Stimulated activated CD8-positive, alpha-beta memory T cell treated with anti-CD3 and anti-CD28 coated beads, Interleukin-12 subunit alpha, Interleukin-12 subunit beta, amount 100 ng/mL, for 24 hours (primary cell): Measurements from ENCODE around the gene PGAP3.
"Not testable (repeated sequence)": the region's sequence is repeated elsewhere in the genome, so short reads cannot be mapped to it uniquely, and the experiment has no call there.

Experiments used
- DNase-seq: peaks from one replicate; pipeline ENCODE4 v3.0.0-alpha.2; 2020; ENCODE audit errors: extremely low read depth

The PGAP3 gene, protein sequence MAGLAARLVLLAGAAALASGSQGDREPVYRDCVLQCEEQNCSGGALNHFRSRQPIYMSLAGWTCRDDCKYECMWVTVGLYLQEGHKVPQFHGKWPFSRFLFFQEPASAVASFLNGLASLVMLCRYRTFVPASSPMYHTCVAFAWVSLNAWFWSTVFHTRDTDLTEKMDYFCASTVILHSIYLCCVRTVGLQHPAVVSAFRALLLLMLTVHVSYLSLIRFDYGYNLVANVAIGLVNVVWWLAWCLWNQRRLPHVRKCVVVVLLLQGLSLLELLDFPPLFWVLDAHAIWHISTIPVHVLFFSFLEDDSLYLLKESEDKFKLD

DNA sequence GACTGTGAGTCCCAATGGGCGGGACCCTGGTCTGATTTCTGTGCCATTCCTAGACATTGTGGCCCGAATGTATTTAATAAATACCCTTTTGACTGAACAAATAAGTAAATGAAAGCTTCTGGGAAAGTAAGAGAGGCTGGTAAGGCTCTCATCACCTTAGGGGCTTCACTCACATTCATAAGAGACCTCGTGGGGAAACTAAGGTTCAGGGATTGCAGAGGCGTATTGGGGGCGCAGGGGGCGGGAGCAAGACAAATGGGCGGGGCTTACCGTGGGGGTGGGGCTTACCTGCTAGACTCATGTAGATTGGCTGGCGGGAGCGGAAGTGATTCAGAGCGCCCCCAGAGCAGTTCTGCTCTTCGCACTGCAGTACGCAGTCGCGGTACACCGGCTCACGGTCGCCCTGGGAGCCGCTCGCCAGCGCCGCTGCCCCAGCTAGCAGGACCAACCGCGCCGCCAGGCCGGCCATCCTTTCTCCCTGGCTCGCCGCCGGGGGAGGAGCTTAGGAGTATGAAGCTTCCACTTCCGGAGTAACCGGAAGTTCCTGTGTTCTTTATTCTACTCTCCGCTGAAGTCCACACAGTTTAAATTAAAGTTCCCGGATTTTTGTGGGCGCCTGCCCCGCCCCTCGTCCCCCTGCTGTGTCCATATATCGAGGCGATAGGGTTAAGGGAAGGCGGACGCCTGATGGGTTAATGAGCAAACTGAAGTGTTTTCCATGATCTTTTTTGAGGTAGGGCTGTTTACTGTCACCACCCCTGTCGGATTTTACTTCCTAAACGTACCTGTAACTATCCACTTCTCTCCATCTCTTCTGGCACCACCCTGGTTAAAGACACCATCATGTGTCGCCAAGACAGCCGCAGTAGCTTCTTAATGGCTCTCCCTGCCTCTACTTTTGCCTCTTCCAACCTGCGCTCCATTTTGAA is at the start of gene PGAP3:
TSS of gene PGAP3 (minus strand) at position 512 of the 929 bp plus-strand sequence. CDS start at position 469, 43 bp downstream.
- DNase-seq, result peak; percentile 72

DNA sequence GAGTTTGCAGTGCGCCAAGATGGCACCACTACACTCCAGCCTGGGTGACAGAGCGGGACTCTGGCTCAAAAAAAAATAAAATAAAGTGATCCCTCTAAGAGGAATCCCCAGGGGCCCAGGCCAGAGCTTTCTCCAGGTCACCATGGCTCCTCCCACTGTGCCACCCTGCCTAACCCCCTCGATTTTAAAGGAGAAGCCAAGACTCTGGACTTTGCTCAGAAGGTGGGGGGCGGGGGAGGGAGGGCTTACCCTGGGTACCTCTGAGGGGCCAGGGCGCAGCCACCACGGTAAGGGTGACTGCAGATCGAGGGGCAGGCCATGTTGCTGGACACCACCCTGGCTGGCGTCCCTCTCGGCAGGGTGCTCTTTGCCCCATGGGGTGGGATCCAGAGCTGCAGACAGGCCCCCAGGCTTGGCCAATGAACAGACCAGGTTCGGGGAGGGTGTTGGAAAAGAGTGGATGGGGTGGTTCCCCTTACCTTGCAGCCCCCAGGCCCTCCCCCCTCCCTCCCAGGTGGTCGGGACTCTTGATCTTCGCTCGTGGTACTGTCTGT is 49.4 kb upstream of the PGAP3 start:
- no peak for DNase-seq

DNA sequence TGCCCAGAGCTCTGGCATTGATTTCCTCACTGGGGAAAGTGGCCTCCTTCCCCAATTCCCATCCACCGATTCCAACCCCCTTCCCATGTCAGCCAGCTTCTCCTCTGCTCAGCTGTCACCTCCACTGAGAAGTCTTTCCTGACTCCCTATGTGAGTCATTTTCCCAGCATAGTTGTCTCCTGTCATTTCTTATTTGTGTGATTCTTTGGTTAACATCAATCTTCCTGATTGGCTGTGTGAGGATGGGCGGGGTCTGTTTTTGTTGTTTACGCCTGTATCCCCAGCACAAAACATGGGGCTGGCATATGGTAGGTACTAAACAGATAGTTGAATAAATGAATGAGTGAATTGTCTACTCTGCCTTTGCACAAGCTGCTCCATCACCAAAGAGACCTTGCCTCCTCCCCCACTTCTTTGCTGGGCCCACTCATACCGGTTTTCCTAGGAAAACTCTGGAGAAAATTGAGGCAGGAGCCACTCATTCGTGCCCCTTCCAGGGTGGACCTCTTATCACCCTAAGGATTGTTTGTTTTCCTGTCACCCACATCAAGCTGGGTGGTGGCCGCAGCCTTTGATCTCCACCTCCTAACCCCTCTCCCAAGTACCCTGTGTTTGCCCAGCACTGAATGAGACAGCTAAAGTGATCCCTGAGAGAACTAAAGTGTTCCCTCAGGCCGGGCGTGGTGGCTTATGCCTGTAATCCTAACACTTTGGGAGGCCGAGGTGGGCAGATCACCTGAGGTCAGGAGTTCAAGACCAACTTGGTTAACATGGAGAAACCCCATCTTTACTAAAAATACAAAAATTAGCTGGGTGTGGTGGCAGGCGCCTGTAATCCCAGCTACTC is 48.7 kb upstream of the PGAP3 start:
- no peak for DNase-seq

DNA sequence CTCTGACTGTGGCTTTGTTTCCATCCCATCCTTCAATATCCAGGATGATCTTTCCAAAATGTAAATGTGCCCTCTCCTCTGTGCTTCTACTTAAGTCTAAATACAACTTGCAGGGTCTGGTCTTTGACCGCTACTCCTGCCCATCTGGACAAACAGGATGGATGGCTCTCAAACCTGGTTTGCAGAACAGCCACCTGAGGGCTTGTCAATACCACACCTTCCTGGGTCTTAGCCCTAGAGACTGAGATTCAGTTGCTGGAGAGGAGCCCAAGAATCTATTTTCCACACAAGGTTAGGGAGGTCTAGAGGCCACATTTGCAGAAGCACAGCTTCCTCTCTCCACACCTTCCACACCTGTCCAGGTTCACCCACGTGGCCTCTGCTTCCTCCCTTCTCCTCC is 48.0 kb upstream of the PGAP3 start:
- no peak for DNase-seq

DNA sequence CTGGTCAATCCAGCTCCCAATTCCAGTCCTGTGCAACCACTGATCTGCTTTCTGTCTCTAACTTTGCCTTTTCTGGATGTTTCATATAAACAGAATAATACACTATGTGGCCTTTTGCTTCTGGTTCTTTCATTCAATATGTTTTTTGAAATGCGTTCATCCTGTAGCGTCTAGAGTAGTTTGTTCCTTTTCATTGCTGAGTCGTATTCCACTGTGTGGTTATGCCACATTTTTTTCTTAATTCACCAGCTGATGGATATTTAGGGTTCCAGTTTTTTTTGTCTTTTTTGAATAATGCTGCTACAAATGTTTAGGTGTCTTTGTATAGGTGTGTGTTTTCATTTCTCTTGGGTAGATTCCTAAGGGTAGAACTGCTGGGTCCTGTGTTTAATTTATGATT is 44.7 kb upstream of the PGAP3 start:
- DNase-seq, result no peak

DNA sequence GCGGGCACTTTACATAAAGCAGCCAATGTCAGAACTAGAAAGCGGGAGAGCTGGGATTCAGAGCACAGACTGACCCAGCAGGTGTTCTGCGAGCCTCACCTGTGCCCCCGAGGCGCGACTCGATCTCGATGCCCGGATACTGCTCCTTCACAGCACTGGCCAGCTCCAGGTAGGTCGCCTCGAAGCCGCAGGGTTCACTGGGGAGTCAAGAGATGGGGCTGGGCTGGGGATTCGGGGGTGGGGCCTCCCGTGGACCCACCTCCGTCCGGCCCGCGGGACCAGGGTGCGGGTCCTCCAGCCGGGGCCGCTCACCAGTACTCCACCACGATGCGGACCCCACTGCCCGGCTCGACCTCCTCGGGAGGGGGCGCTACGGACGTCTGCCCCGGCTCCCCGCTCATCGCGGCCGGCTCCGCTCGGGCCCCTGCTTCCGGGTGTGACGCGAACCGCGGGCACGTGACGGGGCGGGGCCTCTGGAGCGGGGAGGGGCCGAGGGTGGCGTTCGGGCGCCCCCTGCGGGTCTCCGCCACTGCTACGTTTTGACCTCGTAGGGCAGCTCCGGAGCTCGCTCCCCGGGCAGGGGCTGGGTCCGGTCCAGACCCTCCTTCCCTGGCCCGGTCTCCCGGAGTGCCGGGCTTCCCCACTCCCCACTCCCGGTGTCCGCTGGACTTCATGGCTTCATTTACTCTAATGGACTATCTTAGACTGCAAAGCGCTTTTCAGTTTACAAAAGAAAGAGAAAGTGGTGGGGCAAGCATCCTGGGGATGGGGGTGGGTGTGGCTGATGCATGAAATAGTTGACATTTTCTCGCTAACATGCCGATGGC is 42.5 kb upstream of the PGAP3 start, which contains the start of gene MIEN1:
TSS of gene MIEN1 (minus strand) at position 438 of the 827 bp plus-strand sequence. CDS start at position 401, 37 bp downstream.
- peak; percentile 82 for DNase-seq

DNA sequence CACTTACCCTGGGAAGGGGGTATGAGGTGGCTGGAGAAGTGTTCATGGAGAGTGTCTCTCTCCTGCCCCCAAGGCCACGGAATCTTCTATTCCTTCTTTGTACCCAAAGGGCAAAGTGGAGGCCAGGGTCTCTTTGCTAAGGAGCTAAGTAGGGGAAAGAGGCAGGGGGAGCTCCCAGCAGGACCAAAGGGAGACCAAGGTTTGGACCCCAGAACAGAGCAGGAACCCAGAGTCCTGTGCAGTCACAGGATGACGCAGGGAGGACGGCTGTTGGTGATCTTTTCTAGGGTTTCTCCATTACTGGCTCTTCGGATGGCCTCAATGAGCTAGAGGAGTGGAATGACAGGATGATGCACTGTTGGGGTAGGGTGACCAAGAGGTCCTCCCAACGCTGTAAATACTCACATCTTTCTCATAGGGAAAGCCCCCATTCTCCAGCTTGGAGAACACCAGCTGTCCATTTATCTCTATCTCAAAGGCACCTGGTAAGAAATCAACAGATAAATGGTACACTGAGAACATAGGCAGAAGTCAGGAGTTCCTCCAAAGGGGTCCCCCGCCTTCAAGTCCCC is 41.5 kb upstream of the PGAP3 start:
- no peak for DNase-seq

DNA sequence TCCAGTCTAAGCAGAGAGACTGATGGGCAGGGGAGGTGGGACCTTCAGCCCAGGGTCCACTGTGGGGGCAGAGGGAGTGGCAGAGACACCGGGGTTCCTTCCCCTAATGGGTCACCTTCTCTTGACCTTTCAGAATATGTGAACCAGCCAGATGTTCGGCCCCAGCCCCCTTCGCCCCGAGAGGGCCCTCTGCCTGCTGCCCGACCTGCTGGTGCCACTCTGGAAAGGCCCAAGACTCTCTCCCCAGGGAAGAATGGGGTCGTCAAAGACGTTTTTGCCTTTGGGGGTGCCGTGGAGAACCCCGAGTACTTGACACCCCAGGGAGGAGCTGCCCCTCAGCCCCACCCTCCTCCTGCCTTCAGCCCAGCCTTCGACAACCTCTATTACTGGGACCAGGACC is 39.7 kb upstream of the PGAP3 start:
- no peak for DNase-seq

DNA sequence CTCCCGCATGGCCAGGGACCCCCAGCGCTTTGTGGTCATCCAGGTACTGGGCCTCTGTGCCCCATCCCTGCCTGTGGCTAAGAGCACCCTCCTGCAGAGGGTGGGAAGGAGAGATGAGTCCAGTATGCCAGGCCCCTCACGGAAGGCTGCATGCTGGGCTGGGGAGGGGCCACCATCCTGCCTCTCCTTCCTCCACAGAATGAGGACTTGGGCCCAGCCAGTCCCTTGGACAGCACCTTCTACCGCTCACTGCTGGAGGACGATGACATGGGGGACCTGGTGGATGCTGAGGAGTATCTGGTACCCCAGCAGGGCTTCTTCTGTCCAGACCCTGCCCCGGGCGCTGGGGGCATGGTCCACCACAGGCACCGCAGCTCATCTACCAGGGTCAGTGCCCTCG is 38.8 kb upstream of the PGAP3 start:
- DNase-seq, result no peak

DNA sequence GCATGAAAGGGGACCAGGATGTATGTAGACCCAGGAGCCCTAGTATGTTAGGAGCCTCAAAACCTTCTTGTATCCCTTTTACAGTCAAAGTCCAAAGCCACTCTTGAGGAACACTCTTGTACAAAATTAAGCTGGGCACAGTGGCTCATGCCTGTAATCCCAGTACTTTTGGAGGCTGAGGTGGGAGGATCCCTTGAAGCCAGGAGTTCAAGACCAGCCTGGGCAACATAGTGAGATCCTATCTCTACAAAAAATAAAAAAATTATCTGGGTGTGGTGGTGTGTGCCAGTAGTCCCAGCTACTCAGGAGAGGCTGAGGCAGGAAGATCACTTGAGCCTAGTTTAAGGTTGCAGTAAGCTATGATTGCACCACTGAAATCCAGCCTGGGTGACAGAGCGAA is 38.1 kb upstream of the PGAP3 start:
- not testable (repeated sequence) for DNase-seq

DNA sequence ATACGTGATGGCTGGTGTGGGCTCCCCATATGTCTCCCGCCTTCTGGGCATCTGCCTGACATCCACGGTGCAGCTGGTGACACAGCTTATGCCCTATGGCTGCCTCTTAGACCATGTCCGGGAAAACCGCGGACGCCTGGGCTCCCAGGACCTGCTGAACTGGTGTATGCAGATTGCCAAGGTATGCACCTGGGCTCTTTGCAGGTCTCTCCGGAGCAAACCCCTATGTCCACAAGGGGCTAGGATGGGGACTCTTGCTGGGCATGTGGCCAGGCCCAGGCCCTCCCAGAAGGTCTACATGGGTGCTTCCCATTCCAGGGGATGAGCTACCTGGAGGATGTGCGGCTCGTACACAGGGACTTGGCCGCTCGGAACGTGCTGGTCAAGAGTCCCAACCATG is 36.9 kb upstream of the PGAP3 start:
- DNase-seq, result no peak

DNA sequence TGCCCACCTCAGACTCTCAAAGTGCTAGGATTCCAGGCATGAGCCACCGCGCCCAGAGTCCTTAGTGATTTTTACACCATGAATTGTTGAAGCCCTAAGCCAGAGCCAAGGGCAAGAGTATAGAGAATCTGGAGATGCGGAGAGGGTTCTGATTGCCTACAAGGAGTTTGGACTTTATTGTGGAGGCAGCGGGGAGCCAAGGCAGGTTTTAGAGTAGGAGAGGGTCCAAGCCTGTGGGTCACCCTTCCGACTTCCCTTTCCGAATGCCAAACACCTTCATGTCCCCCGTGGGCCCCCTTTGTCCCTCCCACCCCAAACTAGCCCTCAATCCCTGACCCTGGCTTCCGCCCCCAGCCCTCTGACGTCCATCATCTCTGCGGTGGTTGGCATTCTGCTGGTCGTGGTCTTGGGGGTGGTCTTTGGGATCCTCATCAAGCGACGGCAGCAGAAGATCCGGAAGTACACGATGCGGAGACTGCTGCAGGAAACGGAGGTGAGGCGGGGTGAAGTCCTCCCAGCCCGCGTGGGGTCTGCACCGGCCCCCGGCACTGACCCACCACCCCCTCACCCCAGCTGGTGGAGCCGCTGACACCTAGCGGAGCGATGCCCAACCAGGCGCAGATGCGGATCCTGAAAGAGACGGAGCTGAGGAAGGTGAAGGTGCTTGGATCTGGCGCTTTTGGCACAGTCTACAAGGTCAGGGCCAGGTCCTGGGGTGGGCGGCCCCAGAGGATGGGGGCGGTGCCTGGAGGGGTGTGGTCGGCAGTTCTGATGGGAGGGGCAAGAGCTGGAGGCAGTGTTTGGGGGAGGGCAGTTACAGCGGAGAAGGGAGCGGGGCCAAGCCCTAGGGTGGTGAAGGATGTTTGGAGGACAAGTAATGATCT is 35.4 kb upstream of the PGAP3 start:
- no peak for DNase-seq

DNA sequence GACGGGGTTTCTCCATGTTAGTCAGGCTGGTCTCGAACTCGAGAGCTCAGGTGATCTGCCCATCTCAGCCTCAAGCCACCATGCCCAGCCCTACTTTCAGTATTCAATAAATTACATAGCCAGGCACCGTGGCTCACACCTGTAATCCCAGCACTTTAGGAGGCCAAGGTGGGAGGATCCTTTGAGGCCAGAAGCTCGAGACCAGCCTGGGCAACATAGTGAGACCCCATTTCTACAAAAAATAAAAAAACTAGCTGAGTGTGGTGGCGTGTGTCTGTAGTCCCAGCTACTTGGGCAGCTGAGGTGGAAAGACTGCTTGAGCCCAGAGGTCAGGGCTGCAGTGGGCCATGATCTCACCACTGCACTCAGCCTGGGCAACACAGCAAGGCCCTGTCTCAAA is 34.2 kb upstream of the PGAP3 start:
- DNase-seq, result no peak

DNA sequence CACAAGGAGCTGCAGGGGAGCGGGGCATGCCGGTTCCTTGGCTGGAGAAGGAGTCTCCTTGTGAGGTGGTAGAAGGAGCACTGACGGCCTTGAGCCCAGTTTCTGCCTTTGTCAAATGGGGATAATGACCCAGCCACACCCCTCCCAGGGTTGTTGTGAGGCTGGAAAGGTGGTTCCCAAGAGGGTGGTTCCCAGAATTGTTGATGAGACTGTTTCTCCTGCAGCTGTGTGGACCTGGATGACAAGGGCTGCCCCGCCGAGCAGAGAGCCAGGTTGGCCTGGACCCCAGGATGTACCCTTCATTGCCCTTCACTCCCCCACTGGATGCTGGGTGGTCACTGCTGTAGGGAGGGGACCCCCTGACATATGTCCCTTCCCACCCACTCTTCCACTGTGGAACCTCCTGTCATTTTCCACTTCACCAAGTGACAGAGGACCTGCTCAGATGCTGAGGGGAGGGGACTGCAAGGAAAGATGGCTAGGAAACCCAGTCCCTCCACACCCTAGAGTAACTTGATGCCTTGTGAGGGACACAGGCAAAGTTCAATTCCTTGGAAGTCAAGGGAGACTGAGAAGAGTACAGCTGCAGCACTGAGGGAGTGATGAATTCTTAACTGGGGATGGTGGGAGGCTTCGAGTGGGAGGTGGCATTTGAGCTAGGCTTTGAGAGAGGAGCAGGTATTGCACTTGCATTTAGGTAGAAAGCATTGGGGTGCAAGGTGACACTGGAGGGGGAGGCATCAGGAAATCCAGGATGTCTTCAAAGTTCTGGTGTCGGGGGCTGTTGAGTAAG is 31.9 kb upstream of the PGAP3 start:
- no peak for DNase-seq

DNA sequence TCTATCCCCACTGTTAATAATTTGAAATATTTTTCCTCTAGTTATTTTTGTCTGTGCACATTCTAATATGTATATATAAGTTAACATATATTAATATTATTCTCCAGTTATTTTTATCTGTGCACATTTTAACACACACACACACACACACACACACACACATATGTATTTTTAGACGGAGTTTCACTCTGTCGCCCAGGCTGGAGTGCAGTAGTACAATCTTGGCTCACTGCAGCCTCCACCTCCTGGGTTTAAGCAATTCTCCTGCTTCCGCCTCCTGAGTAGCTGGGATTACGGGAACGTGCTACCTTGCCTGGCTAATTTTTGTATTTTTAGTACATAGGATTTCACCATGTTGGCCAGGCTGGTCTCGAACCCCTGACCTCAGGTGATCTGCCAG is 29.8 kb upstream of the PGAP3 start:
- DNase-seq, result no peak

DNA sequence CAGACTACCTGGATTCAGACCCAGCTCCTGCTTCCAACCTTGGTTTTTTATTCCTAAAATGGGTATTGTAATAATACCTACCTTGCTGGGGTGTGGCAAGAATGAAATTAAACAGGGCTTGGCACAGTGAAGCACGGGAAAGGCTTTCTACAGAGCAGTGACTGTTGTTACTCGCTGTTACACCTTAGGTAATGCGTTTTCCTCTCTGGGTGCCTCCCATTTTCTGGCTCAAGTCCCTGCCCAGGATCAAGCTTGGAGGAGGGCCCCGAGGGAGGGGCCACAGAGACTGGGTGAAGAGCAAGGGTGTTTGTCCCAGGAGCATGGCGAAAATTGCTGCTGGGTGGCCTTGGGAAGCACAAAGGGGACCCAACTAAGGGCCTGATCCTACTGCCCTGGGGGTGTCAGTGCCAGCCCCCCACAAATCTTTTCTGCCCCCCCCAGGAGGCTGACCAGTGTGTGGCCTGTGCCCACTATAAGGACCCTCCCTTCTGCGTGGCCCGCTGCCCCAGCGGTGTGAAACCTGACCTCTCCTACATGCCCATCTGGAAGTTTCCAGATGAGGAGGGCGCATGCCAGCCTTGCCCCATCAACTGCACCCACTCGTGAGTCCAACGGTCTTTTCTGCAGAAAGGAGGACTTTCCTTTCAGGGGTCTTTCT is 29.2 kb upstream of the PGAP3 start:
- no peak for DNase-seq

DNA sequence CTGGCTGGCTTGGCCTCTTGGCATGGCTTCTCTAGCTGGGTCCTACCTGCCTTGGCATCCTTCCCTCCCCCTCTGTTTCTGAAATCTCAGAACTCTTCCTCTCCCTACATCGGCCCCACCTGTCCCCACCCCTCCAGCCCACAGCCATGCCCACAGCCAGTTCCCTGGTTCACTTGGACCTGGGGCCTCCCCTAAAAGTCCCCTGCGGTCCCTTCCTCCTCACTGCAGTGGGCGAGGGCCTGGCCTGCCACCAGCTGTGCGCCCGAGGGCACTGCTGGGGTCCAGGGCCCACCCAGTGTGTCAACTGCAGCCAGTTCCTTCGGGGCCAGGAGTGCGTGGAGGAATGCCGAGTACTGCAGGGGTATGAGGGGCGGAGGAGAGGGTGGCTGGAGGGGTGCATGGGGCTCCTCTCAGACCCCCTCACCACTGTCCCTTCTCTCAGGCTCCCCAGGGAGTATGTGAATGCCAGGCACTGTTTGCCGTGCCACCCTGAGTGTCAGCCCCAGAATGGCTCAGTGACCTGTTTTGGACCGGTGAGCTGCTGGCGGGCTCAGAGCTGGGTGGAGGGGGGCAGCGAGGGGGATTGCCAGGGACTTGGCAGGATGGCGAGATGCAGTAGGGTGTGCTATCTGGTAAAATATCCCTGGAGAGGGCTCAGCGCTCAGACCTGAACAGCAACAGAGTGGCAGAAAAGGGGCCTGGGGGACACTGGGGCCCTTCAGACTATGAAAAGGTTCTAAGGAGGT is 28.4 kb upstream of the PGAP3 start:
- DNase-seq, result no peak
